HEK293 (cell line): ENCODE data around the gene SF3A1.

Experiments used
- ATF2 ChIP-seq: fragments of 450-650 bp; formaldehyde crosslinking; IDR thresholded peaks from 2 replicates; pipeline ENCODE4 v1.5.1; 2016; ENCODE audit warnings: missing biosample characterization, missing genetic modification characterization, low read depth
- GLIS1 ChIP-seq: fragments of 450-650 bp; formaldehyde crosslinking; IDR thresholded peaks from 2 replicates; pipeline ENCODE4 v1.5.1; 2016; ENCODE audit warnings: missing biosample characterization, missing genetic modification characterization
- HOXC10 ChIP-seq: sonication (generic); formaldehyde crosslinking; IDR thresholded peaks from 2 replicates; pipeline ENCODE4 v1.8.1; 2023; ENCODE audit warnings: mild to moderate bottlenecking, missing genetic modification reagents
- IKZF3 ChIP-seq: fragments of 450-650 bp; IDR thresholded peaks from 2 replicates; pipeline ENCODE4 v1.5.0; 2018; ENCODE audit warnings: missing biosample characterization, mild to moderate bottlenecking, missing genetic modification characterization, moderate library complexity
- KLF16 ChIP-seq: fragments of 450-650 bp; formaldehyde crosslinking; IDR thresholded peaks from 2 replicates; pipeline ENCODE4 v1.5.1; 2017; ENCODE audit warnings: missing biosample characterization, missing genetic modification characterization
- KLF7 ChIP-seq: fragments of 450-650 bp; formaldehyde crosslinking; IDR thresholded peaks from 2 replicates; pipeline ENCODE4 v1.5.1; 2016; ENCODE audit warnings: missing biosample characterization, missing genetic modification characterization, borderline replicate concordance
- KLF8 ChIP-seq: fragments of 450-650 bp; formaldehyde crosslinking; IDR thresholded peaks from 2 replicates; pipeline ENCODE4 v1.5.1; 2016; ENCODE audit warnings: missing biosample characterization, missing genetic modification characterization
- SCRT1 ChIP-seq: fragments of 450-650 bp; formaldehyde crosslinking; IDR thresholded peaks from 2 replicates; pipeline ENCODE4 v1.5.1; 2016; ENCODE audit warnings: missing biosample characterization, missing genetic modification characterization, borderline replicate concordance
- SETDB1 ChIP-seq: IDR thresholded peaks from one replicate; pipeline ENCODE4 v1.6.1; 2017; ENCODE audit warnings: mild to moderate bottlenecking, low read length, moderate library complexity, mixed read lengths; ENCODE audit not compliant: insufficient read length
- SP2 ChIP-seq: fragments of 450-650 bp; formaldehyde crosslinking; IDR thresholded peaks from 2 replicates; pipeline ENCODE4 v1.5.1; 2016; ENCODE audit warnings: missing biosample characterization, missing genetic modification characterization
- ZBTB48 ChIP-seq: fragments of 450-650 bp; formaldehyde crosslinking; IDR thresholded peaks from 2 replicates; pipeline ENCODE4 v1.5.1; 2016; ENCODE audit warnings: missing biosample characterization, missing genetic modification characterization
- ZNF302 ChIP-seq: fragments of 450-650 bp; formaldehyde crosslinking; IDR thresholded peaks from 2 replicates; pipeline ENCODE4 v1.5.1; 2016; ENCODE audit warnings: missing biosample characterization, missing genetic modification characterization, low read depth
- ZNF350 ChIP-seq: fragments of 450-650 bp; formaldehyde crosslinking; IDR thresholded peaks from 2 replicates; pipeline ENCODE4 v1.5.0; 2017; ENCODE audit warnings: missing biosample characterization, mild to moderate bottlenecking, missing genetic modification characterization
- ZNF354C ChIP-seq: fragments of 450-650 bp; formaldehyde crosslinking; IDR thresholded peaks from 2 replicates; pipeline ENCODE4 v1.5.1; 2016; ENCODE audit warnings: missing biosample characterization, missing genetic modification characterization, low read depth, borderline replicate concordance
- ZNF433 ChIP-seq: fragments of 450-650 bp; formaldehyde crosslinking; IDR thresholded peaks from 2 replicates; pipeline ENCODE4 v1.5.1; 2016; ENCODE audit warnings: missing biosample characterization, missing genetic modification characterization, low read depth
- ZNF48 ChIP-seq: fragments of 450-650 bp; formaldehyde crosslinking; IDR thresholded peaks from 2 replicates; pipeline ENCODE4 v1.5.1; 2016; ENCODE audit warnings: missing biosample characterization, missing genetic modification characterization
- ZNF571 ChIP-seq: fragments of 450-650 bp; formaldehyde crosslinking; IDR thresholded peaks from 2 replicates; pipeline ENCODE4 v1.5.0; 2017; ENCODE audit warnings: missing biosample characterization, missing genetic modification characterization
- ZNF580 ChIP-seq: fragments of 450-650 bp; formaldehyde crosslinking; IDR thresholded peaks from 2 replicates; pipeline ENCODE4 v1.5.1; 2016; ENCODE audit warnings: missing biosample characterization, missing genetic modification characterization
- ZNF596 ChIP-seq: fragments of 450-650 bp; IDR thresholded peaks from 2 replicates; pipeline ENCODE4 v1.5.0; 2018; ENCODE audit warnings: missing biosample characterization, mild to moderate bottlenecking, missing genetic modification characterization, moderate library complexity
- ZNF624 ChIP-seq: fragments of 450-650 bp; formaldehyde crosslinking; IDR thresholded peaks from 2 replicates; pipeline ENCODE4 v1.5.1; 2017; ENCODE audit warnings: missing biosample characterization, missing genetic modification characterization
- ZNF658 ChIP-seq: fragments of 450-650 bp; formaldehyde crosslinking; IDR thresholded peaks from 2 replicates; pipeline ENCODE4; 2016; ENCODE audit warnings: missing biosample characterization, missing genetic modification characterization
- ZNF704 ChIP-seq: fragments of 450-650 bp; formaldehyde crosslinking; IDR thresholded peaks from 2 replicates; pipeline ENCODE4 v1.5.1; 2016; ENCODE audit warnings: missing biosample characterization, missing genetic modification characterization
- ZNF76 ChIP-seq: fragments of 450-650 bp; formaldehyde crosslinking; IDR thresholded peaks from 2 replicates; pipeline ENCODE4; 2016; ENCODE audit warnings: low read depth, missing biosample characterization, missing genetic modification characterization, borderline replicate concordance
- ZNF768 ChIP-seq: fragments of 450-650 bp; formaldehyde crosslinking; IDR thresholded peaks from 2 replicates; pipeline ENCODE4 v1.5.1; 2018; ENCODE audit warnings: missing biosample characterization, mild to moderate bottlenecking, missing genetic modification characterization
- ZSCAN18 ChIP-seq: fragments of 450-650 bp; formaldehyde crosslinking; IDR thresholded peaks from 2 replicates; pipeline ENCODE4 v1.5.1; 2016; ENCODE audit warnings: missing biosample characterization, missing genetic modification characterization
- TF ChIP-seq, protein P1 (sequence below): fragments of 450-650 bp; formaldehyde crosslinking; IDR thresholded peaks from 2 replicates; pipeline ENCODE4 v1.5.1; 2016; ENCODE audit warnings: missing biosample characterization, missing genetic modification characterization
- TF ChIP-seq, protein P2 (sequence below): fragments of 450-650 bp; formaldehyde crosslinking; IDR thresholded peaks from 2 replicates; pipeline ENCODE4 v1.5.1; 2016; ENCODE audit warnings: missing biosample characterization, missing genetic modification characterization
- TF ChIP-seq, protein P3 (sequence below): fragments of 450-650 bp; IDR thresholded peaks from 2 replicates; pipeline ENCODE4 v1.5.1; 2018; ENCODE audit warnings: missing biosample characterization, mild to moderate bottlenecking, missing genetic modification characterization

Gene SF3A1

GRCh38 chr22:30396871-30397655 is 40.4 kb upstream of the SF3A1 start, which contains the start of gene SEC14L2 (continued):
- no peak for TF ChIP-seq ZNF354C (tag by site-specific recombination)
- TF ChIP-seq, protein P1, sequence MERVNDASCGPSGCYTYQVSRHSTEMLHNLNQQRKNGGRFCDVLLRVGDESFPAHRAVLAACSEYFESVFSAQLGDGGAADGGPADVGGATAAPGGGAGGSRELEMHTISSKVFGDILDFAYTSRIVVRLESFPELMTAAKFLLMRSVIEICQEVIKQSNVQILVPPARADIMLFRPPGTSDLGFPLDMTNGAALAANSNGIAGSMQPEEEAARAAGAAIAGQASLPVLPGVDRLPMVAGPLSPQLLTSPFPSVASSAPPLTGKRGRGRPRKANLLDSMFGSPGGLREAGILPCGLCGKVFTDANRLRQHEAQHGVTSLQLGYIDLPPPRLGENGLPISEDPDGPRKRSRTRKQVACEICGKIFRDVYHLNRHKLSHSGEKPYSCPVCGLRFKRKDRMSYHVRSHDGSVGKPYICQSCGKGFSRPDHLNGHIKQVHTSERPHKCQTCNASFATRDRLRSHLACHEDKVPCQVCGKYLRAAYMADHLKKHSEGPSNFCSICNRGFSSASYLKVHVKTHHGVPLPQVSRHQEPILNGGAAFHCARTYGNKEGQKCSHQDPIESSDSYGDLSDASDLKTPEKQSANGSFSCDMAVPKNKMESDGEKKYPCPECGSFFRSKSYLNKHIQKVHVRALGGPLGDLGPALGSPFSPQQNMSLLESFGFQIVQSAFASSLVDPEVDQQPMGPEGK (tag by site-specific recombination), result peak; percentile 79
- TF ChIP-seq ZNF76, result no peak
- TF ChIP-seq KLF7 (tag by site-specific recombination), result no peak
- TF ChIP-seq SCRT1 (tag by site-specific recombination), result no peak
- TF ChIP-seq KLF16 (tag by site-specific recombination), result peak; percentile 20; the same call in 1 of the 2 replicates
- no peak for TF ChIP-seq ZNF624 (tag by site-specific recombination)
- no peak for TF ChIP-seq SETDB1
- 0 out of 2 replicates have a peak, but pooled peaks have one; percentile 14 for TF ChIP-seq ZBTB48 (tag by site-specific recombination)
- no peak for TF ChIP-seq ZNF596 (tag by site-specific recombination)
- 0 out of 2 replicates have a peak, but pooled peaks have one; percentile 11 for TF ChIP-seq GLIS1 (tag by site-specific recombination)
- no peak for TF ChIP-seq ATF2 (tag by site-specific recombination)
- no peak for TF ChIP-seq ZNF768 (tag by site-specific recombination)
- no peak for TF ChIP-seq ZNF658 (tag by site-specific recombination)
- TF ChIP-seq, protein P2, sequence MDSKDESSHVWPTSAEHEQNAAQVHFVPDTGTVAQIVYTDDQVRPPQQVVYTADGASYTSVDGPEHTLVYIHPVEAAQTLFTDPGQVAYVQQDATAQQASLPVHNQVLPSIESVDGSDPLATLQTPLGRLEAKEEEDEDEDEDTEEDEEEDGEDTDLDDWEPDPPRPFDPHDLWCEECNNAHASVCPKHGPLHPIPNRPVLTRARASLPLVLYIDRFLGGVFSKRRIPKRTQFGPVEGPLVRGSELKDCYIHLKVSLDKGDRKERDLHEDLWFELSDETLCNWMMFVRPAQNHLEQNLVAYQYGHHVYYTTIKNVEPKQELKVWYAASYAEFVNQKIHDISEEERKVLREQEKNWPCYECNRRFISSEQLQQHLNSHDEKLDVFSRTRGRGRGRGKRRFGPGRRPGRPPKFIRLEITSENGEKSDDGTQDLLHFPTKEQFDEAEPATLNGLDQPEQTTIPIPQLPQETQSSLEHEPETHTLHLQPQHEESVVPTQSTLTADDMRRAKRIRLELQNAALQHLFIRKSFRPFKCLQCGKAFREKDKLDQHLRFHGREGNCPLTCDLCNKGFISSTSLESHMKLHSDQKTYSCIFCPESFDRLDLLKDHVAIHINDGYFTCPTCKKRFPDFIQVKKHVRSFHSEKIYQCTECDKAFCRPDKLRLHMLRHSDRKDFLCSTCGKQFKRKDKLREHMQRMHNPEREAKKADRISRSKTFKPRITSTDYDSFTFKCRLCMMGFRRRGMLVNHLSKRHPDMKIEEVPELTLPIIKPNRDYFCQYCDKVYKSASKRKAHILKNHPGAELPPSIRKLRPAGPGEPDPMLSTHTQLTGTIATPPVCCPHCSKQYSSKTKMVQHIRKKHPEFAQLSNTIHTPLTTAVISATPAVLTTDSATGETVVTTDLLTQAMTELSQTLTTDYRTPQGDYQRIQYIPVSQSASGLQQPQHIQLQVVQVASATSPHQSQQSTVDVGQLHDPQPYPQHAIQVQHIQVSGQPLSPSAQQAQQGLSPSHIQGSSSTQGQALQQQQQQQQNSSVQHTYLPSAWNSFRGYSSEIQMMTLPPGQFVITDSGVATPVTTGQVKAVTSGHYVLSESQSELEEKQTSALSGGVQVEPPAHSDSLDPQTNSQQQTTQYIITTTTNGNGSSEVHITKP (tag by site-specific recombination), result no peak; the same call in 1 of the 2 replicates
- no peak for TF ChIP-seq ZNF48 (tag by site-specific recombination)
- no peak for TF ChIP-seq ZSCAN18 (tag by site-specific recombination)
- peak; percentile 70 for TF ChIP-seq SP2 (tag by site-specific recombination)
- TF ChIP-seq, protein P3, sequence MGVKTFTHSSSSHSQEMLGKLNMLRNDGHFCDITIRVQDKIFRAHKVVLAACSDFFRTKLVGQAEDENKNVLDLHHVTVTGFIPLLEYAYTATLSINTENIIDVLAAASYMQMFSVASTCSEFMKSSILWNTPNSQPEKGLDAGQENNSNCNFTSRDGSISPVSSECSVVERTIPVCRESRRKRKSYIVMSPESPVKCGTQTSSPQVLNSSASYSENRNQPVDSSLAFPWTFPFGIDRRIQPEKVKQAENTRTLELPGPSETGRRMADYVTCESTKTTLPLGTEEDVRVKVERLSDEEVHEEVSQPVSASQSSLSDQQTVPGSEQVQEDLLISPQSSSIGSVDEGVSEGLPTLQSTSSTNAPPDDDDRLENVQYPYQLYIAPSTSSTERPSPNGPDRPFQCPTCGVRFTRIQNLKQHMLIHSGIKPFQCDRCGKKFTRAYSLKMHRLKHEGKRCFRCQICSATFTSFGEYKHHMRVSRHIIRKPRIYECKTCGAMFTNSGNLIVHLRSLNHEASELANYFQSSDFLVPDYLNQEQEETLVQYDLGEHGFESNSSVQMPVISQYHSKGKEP, result no peak
- no peak; the same call in 1 of the 2 replicates for TF ChIP-seq KLF8 (tag by site-specific recombination)
- TF ChIP-seq ZNF704 (tag by site-specific recombination), result no peak
- TF ChIP-seq ZNF302, result no peak
- no peak for TF ChIP-seq ZNF580 (tag by site-specific recombination)
- no peak for TF ChIP-seq ZNF433 (tag by site-specific recombination)
- no peak for TF ChIP-seq HOXC10 (CRISPR knock-in tag)
- no peak; the same call in 1 of the 2 replicates for TF ChIP-seq IKZF3 (tag by site-specific recombination)
- TF ChIP-seq ZNF571 (tag by site-specific recombination), result no peak
- TF ChIP-seq ZNF350 (tag by site-specific recombination), result no peak
